SK-N-SH treated with all-trans-retinoic acid at 6 μM for 48 hours (cell line): Measurements from ENCODE around the gene ID3.

Source experiments
- ARNTL ChIP-seq: fragments of 450-650 bp; formaldehyde crosslinking; IDR thresholded peaks from 2 replicates; pipeline ENCODE4 v1.5.0; 2020; ENCODE audit warnings: low read depth, mild to moderate bottlenecking, moderate library complexity, borderline replicate concordance
- ZC3H10 ChIP-seq: fragments of 250-450 bp; sonication (Bioruptor Pico); IDR thresholded peaks from 2 replicates; pipeline ENCODE4 v1.5.1; 2021; ENCODE audit warnings: mild to moderate bottlenecking, moderate library complexity
- ZNF70 ChIP-seq: fragments of 450-650 bp; formaldehyde crosslinking; IDR thresholded peaks from 2 replicates; pipeline ENCODE4 v1.5.0; 2020; ENCODE audit warnings: mild to moderate bottlenecking, moderate library complexity
- TF ChIP-seq, protein P1 (sequence below): fragments of 250-450 bp; sonication (Bioruptor Pico); IDR thresholded peaks from 2 replicates; pipeline ENCODE4 v1.8.0; 2020; ENCODE audit warnings: mild to moderate bottlenecking, moderate library complexity, borderline replicate concordance
- TF ChIP-seq, protein P2 (sequence below): fragments of 250-450 bp; sonication (Bioruptor Pico); IDR thresholded peaks from 2 replicates; pipeline ENCODE4 v1.8.0; 2021; ENCODE audit warnings: low read depth, mild to moderate bottlenecking, moderate library complexity, borderline replicate concordance

DNA sequence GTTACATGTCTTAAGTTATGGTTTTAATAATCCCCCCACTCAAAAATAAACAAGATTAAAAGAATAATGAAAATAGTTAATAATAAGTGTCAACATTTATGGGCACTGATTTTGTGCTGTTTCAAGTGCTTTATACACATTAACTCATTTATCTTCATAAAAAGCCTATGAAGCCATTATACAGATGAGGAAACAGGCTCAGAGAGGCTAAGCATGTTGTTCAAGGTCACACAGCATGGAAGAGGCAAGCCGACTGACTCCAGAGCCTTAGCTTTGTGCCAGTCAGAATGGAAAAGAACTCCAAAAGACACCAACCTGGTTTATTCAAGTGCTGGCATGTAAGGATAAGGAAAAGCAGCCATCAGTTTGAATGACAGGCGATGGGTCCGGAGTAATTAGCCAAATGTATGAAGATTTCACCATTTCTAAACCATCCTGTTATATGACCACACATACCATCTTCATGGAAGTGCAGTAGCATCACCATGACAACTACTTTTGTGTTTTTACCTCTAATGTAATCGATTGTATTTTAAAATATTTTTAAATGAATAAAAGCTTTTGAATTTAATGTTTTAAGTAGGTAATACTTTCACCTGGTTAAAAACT is 14.4 kb upstream of the ID3 start:
- no peak for TF ChIP-seq ZNF70 (CRISPR knock-in tag)
- TF ChIP-seq ZC3H10 (CRISPR knock-in tag) = no peak
- no peak for TF ChIP-seq ARNTL
- TF ChIP-seq, protein P1, sequence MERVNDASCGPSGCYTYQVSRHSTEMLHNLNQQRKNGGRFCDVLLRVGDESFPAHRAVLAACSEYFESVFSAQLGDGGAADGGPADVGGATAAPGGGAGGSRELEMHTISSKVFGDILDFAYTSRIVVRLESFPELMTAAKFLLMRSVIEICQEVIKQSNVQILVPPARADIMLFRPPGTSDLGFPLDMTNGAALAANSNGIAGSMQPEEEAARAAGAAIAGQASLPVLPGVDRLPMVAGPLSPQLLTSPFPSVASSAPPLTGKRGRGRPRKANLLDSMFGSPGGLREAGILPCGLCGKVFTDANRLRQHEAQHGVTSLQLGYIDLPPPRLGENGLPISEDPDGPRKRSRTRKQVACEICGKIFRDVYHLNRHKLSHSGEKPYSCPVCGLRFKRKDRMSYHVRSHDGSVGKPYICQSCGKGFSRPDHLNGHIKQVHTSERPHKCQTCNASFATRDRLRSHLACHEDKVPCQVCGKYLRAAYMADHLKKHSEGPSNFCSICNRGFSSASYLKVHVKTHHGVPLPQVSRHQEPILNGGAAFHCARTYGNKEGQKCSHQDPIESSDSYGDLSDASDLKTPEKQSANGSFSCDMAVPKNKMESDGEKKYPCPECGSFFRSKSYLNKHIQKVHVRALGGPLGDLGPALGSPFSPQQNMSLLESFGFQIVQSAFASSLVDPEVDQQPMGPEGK (CRISPR knock-in tag) = no peak
- TF ChIP-seq, protein P2, sequence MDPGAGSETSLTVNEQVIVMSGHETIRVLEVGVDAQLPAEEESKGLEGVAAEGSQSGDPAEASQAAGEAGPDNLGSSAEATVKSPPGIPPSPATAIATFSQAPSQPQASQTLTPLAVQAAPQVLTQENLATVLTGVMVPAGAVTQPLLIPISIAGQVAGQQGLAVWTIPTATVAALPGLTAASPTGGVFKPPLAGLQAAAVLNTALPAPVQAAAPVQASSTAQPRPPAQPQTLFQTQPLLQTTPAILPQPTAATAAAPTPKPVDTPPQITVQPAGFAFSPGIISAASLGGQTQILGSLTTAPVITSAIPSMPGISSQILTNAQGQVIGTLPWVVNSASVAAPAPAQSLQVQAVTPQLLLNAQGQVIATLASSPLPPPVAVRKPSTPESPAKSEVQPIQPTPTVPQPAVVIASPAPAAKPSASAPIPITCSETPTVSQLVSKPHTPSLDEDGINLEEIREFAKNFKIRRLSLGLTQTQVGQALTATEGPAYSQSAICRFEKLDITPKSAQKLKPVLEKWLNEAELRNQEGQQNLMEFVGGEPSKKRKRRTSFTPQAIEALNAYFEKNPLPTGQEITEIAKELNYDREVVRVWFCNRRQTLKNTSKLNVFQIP = no peak
